KOPT-K1 (cell line): ENCODE results near the gene LBH.

Experiments
- H3K27ac ChIP-seq: fragments of 200-600 bp; sonication (generic); 2 replicates; pipeline ENCODE4 v1.5.1; 2016; ENCODE audit warnings: antibody characterized with exemption, mild to moderate bottlenecking, low read depth, low read length; ENCODE audit not compliant: poor library complexity, severe bottlenecking
- H3K36me3 ChIP-seq: fragments of 200-600 bp; sonication (generic); 2 replicates; pipeline ENCODE4 v1.5.1; 2017; ENCODE audit warnings: antibody characterized with exemption, mild to moderate bottlenecking, low read length, moderate library complexity; ENCODE audit not compliant: insufficient read depth
- H3K9me3 ChIP-seq: fragments of 200-600 bp; sonication (generic); 2 replicates; pipeline ENCODE4 v1.5.1; 2017; ENCODE audit warnings: antibody characterized with exemption, low read length, mild to moderate bottlenecking; ENCODE audit not compliant: insufficient read depth, poor library complexity, severe bottlenecking

LBH gene

GRCh38 chr2:30236591-30237238 is 5.4 kb downstream of the LBH start:
- Histone ChIP-seq H3K9me3 (no peaks in the 10 kb centered on the region), H3K27ac (no peak overlapping the region), H3K36me3 (peaks cover 32% of the 10 kb centered on the region; the same call in 1 of the 2 replicates)

GRCh38 chr2:30237239-30237965 is 6.1 kb downstream of the LBH start:
- Histone ChIP-seq H3K9me3 (no peaks in the 10 kb centered on the region), H3K27ac (no peak overlapping the region)

GRCh38 chr2:30237966-30238800 is 6.8 kb downstream of the LBH start:
- Histone ChIP-seq H3K36me3 (peaks cover 32% of the 10 kb centered on the region; the same call in 1 of the 2 replicates), H3K9me3 (no peaks in the 10 kb centered on the region), H3K27ac (no peak overlapping the region)

More at GRCh38 chr2:30237239-30237965, 6.1 kb downstream of the LBH start:
- H3K36me3 ChIP-seq, result peaks cover 32% of the 10 kb centered on the region; the same call in 1 of the 2 replicates

- Histone ChIP-seq H3K27ac (peak overlapping the region; percentile 27), H3K36me3 (peaks cover 30% of the 10 kb centered on the region; the same call in 1 of the 2 replicates), H3K9me3 (no peaks in the 10 kb centered on the region)
Measured at GRCh38 chr2:30239308-30239985, 8.1 kb downstream of the LBH start.

- Histone ChIP-seq H3K36me3 (peaks cover 23% of the 10 kb centered on the region; the same call in 1 of the 2 replicates), H3K27ac (peak overlapping the region; percentile 27), H3K9me3 (no peaks in the 10 kb centered on the region)
Measured at GRCh38 chr2:30239986-30240752, 8.8 kb downstream of the LBH start.

- H3K36me3 ChIP-seq, result 0 out of 2 replicates have a peak, but pooled peaks cover 3% of the 10 kb centered on the region
- H3K27ac ChIP-seq, result no peak overlapping the region
- H3K9me3 ChIP-seq, result no peaks in the 10 kb centered on the region
Measured at GRCh38 chr2:30243231-30243630, 11.9 kb downstream of the LBH start.

GRCh38 chr2:30245364-30245763 is 14.0 kb downstream of the LBH start:
- Histone ChIP-seq H3K27ac (no peak overlapping the region), H3K9me3 (no peaks in the 10 kb centered on the region), H3K36me3 (no peaks in the 10 kb centered on the region)

GRCh38 chr2:30248791-30249190 is 17.5 kb downstream of the LBH start:
- Histone ChIP-seq H3K9me3 (no peaks in the 10 kb centered on the region), H3K27ac (no peak overlapping the region), H3K36me3 (no peaks in the 10 kb centered on the region)

GRCh38 chr2:30249354-30249753 is 18.0 kb downstream of the LBH start:
- no peaks in the 10 kb centered on the region for H3K9me3 ChIP-seq
- no peaks in the 10 kb centered on the region for H3K36me3 ChIP-seq
- no peak overlapping the region for H3K27ac ChIP-seq

- Histone ChIP-seq H3K36me3 (no peaks in the 10 kb centered on the region), H3K9me3 (no peaks in the 10 kb centered on the region), H3K27ac (no peak overlapping the region)
Measured at GRCh38 chr2:30250421-30250820, 19.1 kb downstream of the LBH start.

GRCh38 chr2:30252723-30253701 is 21.7 kb downstream of the LBH start:
- no peak overlapping the region for H3K27ac ChIP-seq
- no peaks in the 10 kb centered on the region for H3K36me3 ChIP-seq
- no peaks in the 10 kb centered on the region for H3K9me3 ChIP-seq

GRCh38 chr2:30253873-30254684 is 22.7 kb downstream of the LBH start:
- Histone ChIP-seq H3K36me3 (peaks cover 7% of the 10 kb centered on the region; the same call in 1 of the 2 replicates), H3K9me3 (no peaks in the 10 kb centered on the region), H3K27ac (no peak overlapping the region)

- Histone ChIP-seq H3K36me3 (peaks cover 8% of the 10 kb centered on the region), H3K27ac (no peak overlapping the region), H3K9me3 (no peaks in the 10 kb centered on the region)
Measured at GRCh38 chr2:30254685-30255001, 23.3 kb downstream of the LBH start.
